Mesendoderm (in vitro differentiated cells): ENCODE measurements around the gene AGPAT2.
"Not testable (repeated sequence)": the region's sequence is repeated elsewhere in the genome, so short reads cannot be mapped to it uniquely, and the experiment has no call there.

ENCODE experiments used
- DNase-seq: peaks from one replicate; pipeline ENCODE4 v3.0.0; 2013
- H2AK5ac ChIP-seq: 2 replicates; pipeline ENCODE4 v1.6.1; 2013; ENCODE audit warnings: low read length, inconsistent platforms
- H2BK120ac ChIP-seq: 2 replicates; pipeline ENCODE4 v1.6.1; 2013; ENCODE audit warnings: low read depth, mild to moderate bottlenecking, low read length, moderate library complexity, mixed read lengths
- H2BK15ac ChIP-seq: replicated peaks from 2 replicates; pipeline ENCODE4 v1.6.1; 2013; ENCODE audit warnings: low read depth, mild to moderate bottlenecking, moderate library complexity
- H2BK5ac ChIP-seq: 2 replicates; pipeline ENCODE4 v1.6.1; 2013; ENCODE audit warnings: low read length, inconsistent platforms
- H3K18ac ChIP-seq: 2 replicates; pipeline ENCODE4 v1.6.1; 2013; ENCODE audit warnings: mild to moderate bottlenecking, low read length, mixed read lengths
- H3K23ac ChIP-seq: one replicate; pipeline ENCODE4 v1.6.1; 2013; ENCODE audit warnings: low read length
- H3K27ac ChIP-seq: 2 replicates; pipeline ENCODE4 v1.5.1; 2013; ENCODE audit warnings: low read depth, mild to moderate bottlenecking, inconsistent platforms, low read length, moderate library complexity
- H3K27me3 ChIP-seq: 2 replicates; pipeline ENCODE4 v1.6.1; 2013; ENCODE audit warnings: low read length, control low read depth, mild to moderate bottlenecking, inconsistent platforms; ENCODE audit not compliant: insufficient read depth, poor library complexity
- H3K36me3 ChIP-seq: 2 replicates; pipeline ENCODE4 v1.6.1; 2013; ENCODE audit warnings: low read length, inconsistent platforms; ENCODE audit not compliant: control insufficient read depth, insufficient read depth
- H3K4ac ChIP-seq: one replicate; pipeline ENCODE4 v1.6.1; 2013; ENCODE audit warnings: low read depth, mild to moderate bottlenecking, low read length, moderate library complexity
- H3K4me1 ChIP-seq: 2 replicates; pipeline ENCODE4 v1.6.1; 2013; ENCODE audit warnings: low read depth, low read length, inconsistent platforms; ENCODE audit not compliant: control insufficient read depth
- H3K4me2 ChIP-seq: 2 replicates; pipeline ENCODE4 v1.6.1; 2013; ENCODE audit warnings: low read length
- H3K4me3 ChIP-seq: 2 replicates; pipeline ENCODE4 v1.5.1; 2013; ENCODE audit warnings: mild to moderate bottlenecking, low read length
- H3K56ac ChIP-seq: one replicate; pipeline ENCODE4 v1.6.1; 2013; ENCODE audit warnings: low read length
- H3K79me1 ChIP-seq: 2 replicates; pipeline ENCODE4 v1.6.1; 2013; ENCODE audit warnings: low read length, inconsistent platforms
- H3K79me2 ChIP-seq: 2 replicates; pipeline ENCODE4 v1.6.1; 2013; ENCODE audit warnings: mild to moderate bottlenecking, low read length; ENCODE audit not compliant: control insufficient read depth, insufficient read depth
- H3K9ac ChIP-seq: 2 replicates; pipeline ENCODE4 v1.6.1; 2013; ENCODE audit warnings: low read length, inconsistent platforms
- H4K5ac ChIP-seq: one replicate; pipeline ENCODE4 v1.6.1; 2013; ENCODE audit warnings: low read length
- H4K8ac ChIP-seq: one replicate; pipeline ENCODE4 v1.6.1; 2013; ENCODE audit warnings: low read depth, mild to moderate bottlenecking, control low read depth, low read length, moderate library complexity
- WGBS: extraction: QIAGEN DNeasy Blood & Tissue Kit; methylation state at CpG from one replicate; pipeline ENCODE4 v1.1.7; 2013; ENCODE audit warnings: low lambda C conversion rate, missing lambda C conversion rate; ENCODE audit not compliant: insufficient coverage; ENCODE audit errors: extremely low coverage; 5-methylcytosine and 5-hydroxymethylcytosine counted together

Gene AGPAT2

DNA sequence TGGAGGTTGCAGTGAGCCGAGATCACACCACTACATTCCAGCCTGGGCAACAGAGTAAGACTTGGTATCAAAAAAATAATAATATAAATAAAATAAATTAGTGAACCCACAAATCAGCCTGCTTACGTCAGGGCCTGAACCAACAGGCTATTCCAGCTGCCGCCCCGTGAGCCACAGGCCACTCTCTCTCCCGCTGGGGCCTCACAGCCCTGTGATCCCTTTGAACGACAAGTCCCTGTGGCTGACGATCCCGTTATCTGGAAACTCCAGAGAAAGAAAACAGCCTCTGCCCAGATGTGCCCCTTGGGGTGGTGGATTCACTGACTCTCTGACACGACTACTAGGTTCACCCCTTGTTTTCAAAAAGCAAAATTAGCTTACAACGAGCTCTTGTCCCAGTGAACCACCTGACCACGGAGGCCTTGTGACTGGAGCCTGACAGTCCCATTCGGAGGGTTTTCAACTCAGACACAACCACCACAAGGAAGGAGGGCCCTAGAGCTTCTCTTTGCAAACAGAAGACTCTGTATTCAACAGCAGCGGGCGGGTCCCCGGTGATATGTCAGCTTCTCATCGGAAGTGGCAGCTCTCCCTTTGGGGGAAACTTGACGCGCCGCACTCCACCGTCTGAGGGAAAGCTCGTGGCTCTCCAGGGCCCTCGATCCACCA, 20.7 kb upstream of the AGPAT2 start:
- H3K4me1 ChIP-seq = no peaks in the 10 kb centered on the region
- no peaks in the 10 kb centered on the region for H3K79me2 ChIP-seq
- H3K4me3 ChIP-seq = no peak overlapping the region
- no CpG with 5 or more reads among the region's 22 CpGs for WGBS
- DNase-seq = no peak
- no peak overlapping the region for H2BK5ac ChIP-seq
- no peaks in the 10 kb centered on the region for H3K79me1 ChIP-seq
- no peak overlapping the region for H4K5ac ChIP-seq
- H3K23ac ChIP-seq = no peak overlapping the region
- no peak overlapping the region for H4K8ac ChIP-seq
- no peak overlapping the region for H3K27ac ChIP-seq
- H2BK120ac ChIP-seq = no peak overlapping the region
- H3K4me2 ChIP-seq = no peak overlapping the region
- H3K27me3 ChIP-seq = no peaks in the 10 kb centered on the region
- no peak overlapping the region for H3K56ac ChIP-seq
- H3K4ac ChIP-seq = no peak overlapping the region
- no peak overlapping the region for H2BK15ac ChIP-seq
- no peak overlapping the region for H3K9ac ChIP-seq
- no peak overlapping the region for H3K18ac ChIP-seq
- H2AK5ac ChIP-seq = no peak overlapping the region
- H3K36me3 ChIP-seq = no peaks in the 10 kb centered on the region

DNA sequence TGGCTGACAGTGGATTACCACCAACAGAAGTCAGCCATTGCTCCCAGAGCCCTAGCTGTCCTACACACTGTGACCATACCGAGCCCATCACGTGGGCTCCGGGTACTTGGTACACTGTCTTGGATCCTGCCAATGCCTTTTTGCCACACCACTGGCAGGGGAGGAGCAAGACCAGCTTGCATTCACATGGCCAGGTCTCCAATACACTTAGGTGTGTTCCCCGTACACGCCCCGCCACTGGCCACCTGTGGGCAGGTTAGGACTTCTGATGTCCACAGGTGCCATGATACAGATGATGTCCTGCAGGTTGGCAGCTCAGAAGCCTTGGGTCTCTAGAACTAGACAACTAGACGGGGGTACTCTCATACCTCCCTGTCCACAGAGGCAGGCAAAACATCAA, 19.8 kb upstream of the AGPAT2 start:
- H2BK5ac ChIP-seq = no peak overlapping the region
- H3K79me2 ChIP-seq = no peaks in the 10 kb centered on the region
- H3K27me3 ChIP-seq = no peaks in the 10 kb centered on the region
- H2BK120ac ChIP-seq = no peak overlapping the region
- H3K4me2 ChIP-seq = no peak overlapping the region
- no peak overlapping the region for H4K8ac ChIP-seq
- no peaks in the 10 kb centered on the region for H3K4me1 ChIP-seq
- H3K27ac ChIP-seq = no peak overlapping the region
- H3K4ac ChIP-seq = no peak overlapping the region
- H3K4me3 ChIP-seq = no peak overlapping the region
- no peak overlapping the region for H3K9ac ChIP-seq
- WGBS = no CpG with 5 or more reads among the region's 7 CpGs
- no peaks in the 10 kb centered on the region for H3K36me3 ChIP-seq
- H3K18ac ChIP-seq = no peak overlapping the region
- no peak overlapping the region for H2AK5ac ChIP-seq
- no peak overlapping the region for H2BK15ac ChIP-seq
- H3K23ac ChIP-seq = no peak overlapping the region
- H4K5ac ChIP-seq = no peak overlapping the region
- no peak overlapping the region for H3K56ac ChIP-seq
- no peaks in the 10 kb centered on the region for H3K79me1 ChIP-seq
- no peak for DNase-seq

DNA sequence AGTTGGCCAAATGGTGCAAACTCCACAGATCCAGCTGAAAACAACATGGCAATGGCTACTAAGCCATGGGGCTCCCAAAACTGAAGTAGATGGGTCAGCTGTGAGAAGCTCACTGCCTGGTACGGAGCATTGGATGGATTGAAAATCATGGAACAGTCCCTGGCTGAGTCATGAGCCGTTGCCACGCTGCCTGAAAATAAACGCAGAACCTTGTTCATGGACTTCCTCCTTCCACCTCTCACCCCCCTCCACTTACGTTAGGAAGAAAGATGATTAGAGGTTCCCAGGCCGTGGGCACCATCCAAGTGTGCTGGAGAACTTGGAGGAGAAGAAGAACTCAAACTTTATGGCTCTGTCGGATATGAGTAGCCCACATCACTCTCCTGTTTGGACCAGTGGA, 18.3 kb upstream of the AGPAT2 start:
- Histone ChIP-seq H3K4me1 (no peaks in the 10 kb centered on the region), H3K4me3 (no peak overlapping the region), H3K36me3 (no peaks in the 10 kb centered on the region), H3K56ac (no peak overlapping the region), H3K27me3 (no peaks in the 10 kb centered on the region), H2BK120ac (no peak overlapping the region), H2BK5ac (no peak overlapping the region), H2BK15ac (no peak overlapping the region), H3K79me1 (no peaks in the 10 kb centered on the region), H3K4ac (no peak overlapping the region), H3K79me2 (no peaks in the 10 kb centered on the region), H2AK5ac (no peak overlapping the region), H3K9ac (no peak overlapping the region), H4K5ac (no peak overlapping the region), H3K4me2 (no peak overlapping the region), H3K27ac (no peak overlapping the region), H4K8ac (no peak overlapping the region), H3K18ac (no peak overlapping the region), H3K23ac (no peak overlapping the region)
- no CpG with 5 or more reads among the region's 7 CpGs for WGBS
- no peak for DNase-seq

DNA sequence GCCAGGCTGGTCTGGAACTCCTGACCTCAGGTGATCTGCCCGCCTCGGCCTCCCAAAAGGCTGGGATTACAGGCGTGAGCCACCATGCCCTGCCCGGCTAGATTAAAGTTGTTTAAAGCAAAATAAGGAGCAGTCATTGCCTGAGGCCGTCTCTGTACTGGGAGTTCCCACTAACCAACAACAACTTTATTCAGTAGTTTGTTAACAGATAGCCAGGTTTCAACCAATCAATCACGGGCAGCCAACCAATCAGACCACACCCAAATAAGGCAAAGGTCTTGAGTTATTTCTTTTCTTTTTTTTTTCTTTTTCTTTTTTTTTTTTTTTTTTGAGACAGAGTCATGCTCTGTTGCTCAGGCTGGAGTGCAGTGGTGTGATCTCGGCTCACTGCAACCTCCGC, 17.5 kb upstream of the AGPAT2 start:
- H3K79me1 ChIP-seq, H3K4me2 ChIP-seq, H3K18ac ChIP-seq, H2BK120ac ChIP-seq, H3K27ac ChIP-seq, H3K9ac ChIP-seq, H2AK5ac ChIP-seq, DNase-seq, H2BK5ac ChIP-seq, H3K79me2 ChIP-seq, H3K4ac ChIP-seq, H3K56ac ChIP-seq, H3K4me3 ChIP-seq, H2BK15ac ChIP-seq, H3K4me1 ChIP-seq, H4K8ac ChIP-seq, H3K36me3 ChIP-seq, H3K23ac ChIP-seq, H4K5ac ChIP-seq, H3K27me3 ChIP-seq: not testable (repeated sequence)
- WGBS = no CpG with 5 or more reads among the region's 8 CpGs

DNA sequence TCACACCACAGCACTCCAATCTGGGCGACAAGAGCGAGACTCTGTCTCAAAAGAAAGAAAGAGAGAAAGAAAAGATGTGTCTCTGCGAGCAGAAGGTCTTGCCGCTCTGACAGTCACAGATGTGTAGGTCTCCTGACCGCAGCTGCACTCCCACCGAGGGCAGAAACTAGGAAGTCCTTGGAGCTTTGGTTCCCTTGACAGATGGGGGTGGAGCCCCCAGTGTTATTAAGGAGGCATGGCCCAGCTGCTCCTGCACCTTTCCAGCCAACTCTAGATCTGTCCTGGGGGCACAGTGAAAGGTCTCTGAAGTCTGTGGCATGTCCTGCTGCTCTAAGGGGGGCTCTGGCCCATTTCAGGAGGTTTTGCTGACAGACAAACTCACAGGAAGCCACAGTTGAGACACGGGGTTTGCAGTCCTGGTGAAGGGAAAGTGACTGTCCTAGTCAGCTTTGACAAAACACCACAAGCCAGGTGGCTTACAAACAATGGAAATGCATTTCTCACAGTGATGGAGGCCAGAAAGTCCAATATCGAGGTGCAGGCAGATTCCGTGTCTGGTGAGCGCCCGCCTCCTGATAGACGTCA, 16.1 kb upstream of the AGPAT2 start:
- Histone ChIP-seq H3K27me3 (no peaks in the 10 kb centered on the region), H3K9ac (no peak overlapping the region), H3K36me3 (no peaks in the 10 kb centered on the region), H2BK120ac (no peak overlapping the region), H3K23ac (no peak overlapping the region), H4K5ac (no peak overlapping the region), H3K27ac (no peak overlapping the region), H3K4me2 (no peak overlapping the region), H3K4ac (no peak overlapping the region), H4K8ac (no peak overlapping the region), H2BK15ac (no peak overlapping the region), H2AK5ac (no peak overlapping the region), H3K18ac (no peak overlapping the region), H3K4me3 (no peak overlapping the region), H2BK5ac (no peak overlapping the region), H3K56ac (no peak overlapping the region), H3K79me1 (no peaks in the 10 kb centered on the region), H3K79me2 (no peaks in the 10 kb centered on the region), H3K4me1 (no peaks in the 10 kb centered on the region)
- WGBS = no CpG with 5 or more reads among the region's 12 CpGs
- no peak for DNase-seq

DNA sequence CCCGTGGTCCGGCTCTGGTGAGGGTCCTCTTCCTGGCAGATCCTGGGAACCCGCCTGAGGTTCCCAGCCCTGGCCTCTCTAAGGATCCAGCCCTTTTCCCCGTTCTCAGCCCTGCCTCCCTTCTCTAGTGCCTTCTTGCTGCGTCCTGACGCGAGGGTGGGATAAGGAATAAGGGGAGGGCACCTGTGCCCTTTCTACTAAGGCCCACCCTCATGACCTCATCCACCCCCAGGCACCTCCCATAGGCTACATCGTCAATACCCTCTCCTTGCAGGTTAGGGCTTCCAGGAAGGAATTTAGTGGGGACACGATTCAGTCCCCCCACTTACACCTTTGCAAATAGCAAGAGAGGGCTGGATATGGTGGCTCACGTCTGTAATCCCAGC, 14.4 kb upstream of the AGPAT2 start:
- Histone ChIP-seq H3K4me3 (no peak overlapping the region), H3K4ac (no peak overlapping the region), H4K8ac (no peak overlapping the region), H4K5ac (no peak overlapping the region), H3K18ac (no peak overlapping the region), H3K79me2 (no peaks in the 10 kb centered on the region), H3K27me3 (no peaks in the 10 kb centered on the region), H3K4me2 (no peak overlapping the region), H2AK5ac (no peak overlapping the region), H3K36me3 (no peaks in the 10 kb centered on the region), H3K4me1 (peaks cover 2% of the 10 kb centered on the region), H3K23ac (no peak overlapping the region), H3K79me1 (no peaks in the 10 kb centered on the region), H3K27ac (no peak overlapping the region), H2BK120ac (no peak overlapping the region), H3K56ac (no peak overlapping the region), H2BK5ac (no peak overlapping the region), H2BK15ac (no peak overlapping the region), H3K9ac (no peak overlapping the region)
- no CpG with 5 or more reads among the region's 10 CpGs for WGBS
- DNase-seq = no peak
